T47D (cell line): ENCODE results near the gene KLHL29.

ENCODE experiments used
- DNase-seq, 2 experiments: peaks; one replicate each; pipeline versions ENCODE4 v3.0.0 to v3.0.0-alpha.2; 2011 to 2012; ENCODE audit warnings: low read depth in 1 of 2, low spot score in 1 of 2
- JUND ChIP-seq: IDR thresholded peaks from 2 replicates; pipeline ENCODE4 v1.6.1; 2012; ENCODE audit warnings: low read depth
- in situ Hi-C: cut with HindIII; loops from 2 replicates; pipeline ENCODE4 v1.10.0; 2016; ENCODE audit warnings: low sequenced_read_pairs, low pct_unique_long_range_greater_than_20kb

KLHL29 gene

GRCh38 chr2:23356711-23357110, 28.3 kb upstream of the KLHL29 start:
- in situ Hi-C loops, result no loop called here
- no peak for TF ChIP-seq JUND
- no peak for DNase-seq

- in situ Hi-C loops, result no loop called here
- TF ChIP-seq JUND, result no peak
- no peak for DNase-seq
These were observed 25.1 kb upstream of the KLHL29 start for GRCh38 chr2:23359631-23360567.

GRCh38 chr2:23360571-23361125, 24.3 kb upstream of the KLHL29 start:
- in situ Hi-C loops, result no loop called here
- no peak for TF ChIP-seq JUND
- no peak for DNase-seq

DNA sequence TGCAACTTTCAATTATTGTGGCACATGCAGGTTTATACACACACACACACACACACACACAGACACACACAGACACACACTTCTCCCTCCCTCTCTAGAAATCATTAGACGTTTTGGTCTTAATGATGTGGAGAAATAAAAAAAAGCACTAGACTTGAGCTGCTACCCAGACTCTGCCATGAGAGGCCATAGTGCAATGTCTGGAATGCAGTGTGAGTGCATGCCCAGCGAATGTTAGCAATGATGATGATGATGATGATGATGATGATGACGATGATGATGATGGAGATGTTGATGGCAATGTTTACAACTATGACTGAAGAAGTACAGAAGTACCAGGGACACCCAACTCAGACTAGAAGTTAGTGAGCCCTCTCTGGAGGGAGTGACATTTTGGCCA, 23.8 kb upstream of the KLHL29 start:
- DNase-seq, result no peak
- TF ChIP-seq JUND, result no peak
- in situ Hi-C loops, result no loop called here

DNA sequence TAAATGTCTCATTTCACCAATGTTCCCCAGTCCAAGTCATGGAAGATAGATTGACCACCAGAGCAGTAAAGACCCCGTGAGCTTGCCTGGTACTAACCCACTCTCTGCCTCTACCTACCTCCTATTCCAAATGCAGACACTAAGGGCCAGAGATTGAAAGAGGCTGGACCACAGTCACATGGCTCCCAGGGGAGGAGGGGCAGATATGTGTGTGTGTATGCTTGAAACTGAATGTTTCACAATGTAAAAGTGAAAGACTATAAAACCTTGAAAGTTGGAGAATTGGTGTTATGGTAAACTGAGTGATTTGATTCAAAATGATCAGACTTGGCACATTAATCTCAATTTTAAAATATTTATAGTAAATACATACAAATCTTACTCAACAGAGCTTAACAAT, 21.7 kb upstream of the KLHL29 start:
- in situ Hi-C loops, result no loop called here
- no peak for DNase-seq
- no peak for TF ChIP-seq JUND

GRCh38 chr2:23363831-23364230, 21.1 kb upstream of the KLHL29 start:
- TF ChIP-seq JUND, result no peak
- in situ Hi-C loops, result no loop called here

DNA sequence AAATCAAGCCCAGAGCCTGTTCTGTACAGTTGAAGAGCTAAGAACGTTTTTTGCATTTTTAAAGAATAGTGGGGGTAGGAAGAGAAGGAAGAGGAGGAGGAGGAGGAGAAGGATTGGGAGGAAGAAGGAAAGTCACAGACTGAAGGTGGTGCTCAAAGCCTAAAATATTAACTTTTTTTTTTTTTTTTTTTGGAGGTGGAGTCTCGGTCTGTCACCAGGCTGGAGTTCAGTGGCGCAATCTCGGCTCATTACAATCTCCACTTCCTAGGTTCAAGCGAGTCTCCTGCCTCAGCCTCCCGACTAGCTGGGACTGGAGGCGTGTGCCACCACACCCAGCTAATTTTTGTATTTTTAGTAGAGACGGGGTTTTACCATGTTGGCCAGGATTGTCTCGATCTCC, 18.3 kb upstream of the KLHL29 start:
- TF ChIP-seq JUND, result no peak
- peak in 1 of 2 experiments; percentile 23 for DNase-seq
- in situ Hi-C loops, result no loop called here

More at GRCh38 chr2:23363831-23364230, 21.1 kb upstream of the KLHL29 start:
- DNase-seq, result no peak

- in situ Hi-C loops, result no loop called here
- no peak for DNase-seq
These were observed 17.2 kb upstream of the KLHL29 start for GRCh38 chr2:23367760-23368159.

GRCh38 chr2:23373666-23374065, 11.3 kb upstream of the KLHL29 start:
- no peak for DNase-seq
- TF ChIP-seq JUND, result no peak
- in situ Hi-C loops, result no loop called here

More at GRCh38 chr2:23367760-23368159, 17.2 kb upstream of the KLHL29 start:
- no peak for TF ChIP-seq JUND

DNA sequence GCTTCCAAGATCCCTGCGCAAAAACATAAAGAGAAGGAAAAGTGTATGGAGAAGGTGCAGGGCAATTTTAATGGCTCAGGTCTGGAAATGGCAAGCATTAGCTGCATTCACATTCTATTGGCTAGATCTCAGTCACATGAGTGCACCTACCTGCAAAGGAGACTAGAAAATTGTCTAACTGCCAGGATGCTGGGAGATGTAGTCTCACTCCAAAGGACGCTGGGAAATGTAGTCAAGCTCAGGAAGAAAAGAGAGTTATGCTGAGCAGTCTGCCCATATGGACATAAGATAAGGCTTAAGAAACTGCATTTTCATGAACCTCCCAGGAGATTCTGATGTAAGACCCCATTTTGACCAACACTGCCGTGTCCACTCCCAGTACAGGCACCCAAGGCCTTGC, 9.5 kb upstream of the KLHL29 start:
- DNase-seq, result peak in 1 of 2 experiments; percentile 68
- TF ChIP-seq JUND, result no peak
- in situ Hi-C loops, result no loop called here

GRCh38 chr2:23376075-23376474, 8.9 kb upstream of the KLHL29 start:
- no peak for TF ChIP-seq JUND
- DNase-seq, result no peak
- in situ Hi-C loops, result no loop called here

GRCh38 chr2:23376972-23377371, 8.0 kb upstream of the KLHL29 start:
- in situ Hi-C loops, result no loop called here
- no peak for DNase-seq
- no peak for TF ChIP-seq JUND

- in situ Hi-C loops, result no loop called here
- no peak for TF ChIP-seq JUND
- no peak for DNase-seq
These were observed 7.2 kb upstream of the KLHL29 start for GRCh38 chr2:23377771-23378170.
